GM12801 (cell line): ENCODE data around the gene FGF22.

ENCODE experiments used
- TF ChIP-seq, protein P1 (sequence below): IDR thresholded peaks from one replicate; pipeline ENCODE4 v1.5.1; 2011; ENCODE audit warnings: control low read depth; ENCODE audit not compliant: insufficient read length; ENCODE audit errors: extremely low read depth

FGF22 gene

DNA sequence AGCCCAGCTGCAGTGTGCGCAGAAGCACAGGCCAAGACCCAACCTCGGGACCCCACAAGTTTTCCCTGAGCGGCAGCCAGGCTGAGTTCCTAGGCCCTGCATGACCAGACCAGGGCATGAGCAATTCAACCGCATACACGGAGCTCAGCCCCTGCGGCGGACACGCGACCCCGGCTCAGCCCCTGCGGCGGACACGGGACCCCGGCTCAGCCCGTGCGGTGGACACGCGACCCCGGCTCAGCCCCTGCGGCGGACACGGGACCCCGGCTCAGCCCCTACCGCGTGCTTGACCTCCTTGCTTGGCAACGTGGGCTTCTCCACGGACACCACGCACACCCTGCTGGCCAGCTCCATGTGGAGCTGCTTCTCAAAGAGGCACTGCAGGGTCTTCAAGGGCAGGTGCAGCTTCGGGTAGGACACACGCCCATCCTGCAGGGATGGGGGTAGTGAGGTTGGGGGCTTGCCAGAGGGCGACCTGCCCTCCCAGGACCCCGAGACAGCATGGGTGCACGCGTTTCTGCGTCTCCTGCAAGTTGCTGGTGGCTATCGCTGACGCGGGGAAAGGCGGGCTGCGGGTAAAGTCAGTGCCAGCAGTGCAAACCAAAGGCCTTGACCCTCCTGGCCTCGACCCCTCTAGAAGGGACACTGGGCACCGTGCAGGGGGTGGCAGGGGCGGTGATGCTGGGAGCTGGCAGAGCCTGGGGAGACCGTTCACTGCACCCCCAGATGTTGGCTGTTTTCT, 16.3 kb upstream of the FGF22 start:
- TF ChIP-seq, protein P1, sequence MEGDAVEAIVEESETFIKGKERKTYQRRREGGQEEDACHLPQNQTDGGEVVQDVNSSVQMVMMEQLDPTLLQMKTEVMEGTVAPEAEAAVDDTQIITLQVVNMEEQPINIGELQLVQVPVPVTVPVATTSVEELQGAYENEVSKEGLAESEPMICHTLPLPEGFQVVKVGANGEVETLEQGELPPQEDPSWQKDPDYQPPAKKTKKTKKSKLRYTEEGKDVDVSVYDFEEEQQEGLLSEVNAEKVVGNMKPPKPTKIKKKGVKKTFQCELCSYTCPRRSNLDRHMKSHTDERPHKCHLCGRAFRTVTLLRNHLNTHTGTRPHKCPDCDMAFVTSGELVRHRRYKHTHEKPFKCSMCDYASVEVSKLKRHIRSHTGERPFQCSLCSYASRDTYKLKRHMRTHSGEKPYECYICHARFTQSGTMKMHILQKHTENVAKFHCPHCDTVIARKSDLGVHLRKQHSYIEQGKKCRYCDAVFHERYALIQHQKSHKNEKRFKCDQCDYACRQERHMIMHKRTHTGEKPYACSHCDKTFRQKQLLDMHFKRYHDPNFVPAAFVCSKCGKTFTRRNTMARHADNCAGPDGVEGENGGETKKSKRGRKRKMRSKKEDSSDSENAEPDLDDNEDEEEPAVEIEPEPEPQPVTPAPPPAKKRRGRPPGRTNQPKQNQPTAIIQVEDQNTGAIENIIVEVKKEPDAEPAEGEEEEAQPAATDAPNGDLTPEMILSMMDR, result no peak

DNA sequence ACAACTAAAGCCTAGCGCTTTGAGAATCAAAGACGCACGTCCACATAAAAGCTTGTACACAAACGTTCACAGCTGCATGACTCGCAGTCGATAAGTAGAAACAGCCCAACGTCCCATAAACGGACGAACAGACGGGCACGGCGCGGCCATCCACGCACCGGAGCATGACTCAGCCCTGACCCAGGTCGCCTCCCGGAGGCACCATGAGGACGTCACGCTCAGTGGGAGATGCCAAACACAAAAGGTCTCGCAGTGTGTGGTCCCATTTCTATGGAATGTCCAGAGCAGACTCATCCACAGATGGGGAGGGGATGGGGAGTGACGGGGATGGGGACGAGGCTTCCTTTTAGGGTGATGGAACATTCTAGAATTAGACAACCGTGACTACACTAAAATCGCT, 15.7 kb upstream of the FGF22 start:
- TF ChIP-seq, protein P1, result no peak

DNA sequence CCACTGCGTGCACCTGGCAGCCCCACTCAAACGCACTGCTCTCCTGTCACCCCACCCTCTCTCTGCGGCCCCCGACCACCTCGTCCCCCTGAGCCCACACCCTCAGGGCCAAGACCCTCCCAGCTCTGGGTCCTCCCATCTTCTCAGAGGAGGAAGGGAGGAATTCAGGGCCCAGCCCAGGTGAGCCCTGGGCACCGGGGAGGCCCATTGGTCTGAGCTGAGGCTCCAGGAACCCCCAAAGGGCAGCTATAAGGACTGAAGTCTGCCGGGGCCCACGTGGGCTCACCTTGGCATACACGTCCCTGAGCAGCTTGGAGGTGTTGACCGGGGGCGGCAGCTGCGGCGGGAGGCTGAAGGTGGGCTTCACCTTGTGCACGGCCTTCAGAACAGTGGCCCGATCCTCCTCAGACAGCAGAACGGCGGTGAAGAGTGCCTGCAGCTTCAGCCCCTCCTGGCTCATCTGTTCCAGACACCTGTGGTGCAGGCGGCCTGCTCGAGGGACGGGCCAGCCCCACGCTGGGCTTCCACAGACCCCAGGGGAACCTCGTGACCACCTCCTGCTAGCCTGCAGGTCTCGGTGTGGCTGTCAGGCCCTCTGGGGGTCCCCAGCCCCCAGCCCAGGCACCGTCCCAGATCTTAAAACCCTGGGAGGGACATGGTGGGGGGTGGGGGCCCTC, 15.1 kb upstream of the FGF22 start:
- TF ChIP-seq, protein P1, result no peak

DNA sequence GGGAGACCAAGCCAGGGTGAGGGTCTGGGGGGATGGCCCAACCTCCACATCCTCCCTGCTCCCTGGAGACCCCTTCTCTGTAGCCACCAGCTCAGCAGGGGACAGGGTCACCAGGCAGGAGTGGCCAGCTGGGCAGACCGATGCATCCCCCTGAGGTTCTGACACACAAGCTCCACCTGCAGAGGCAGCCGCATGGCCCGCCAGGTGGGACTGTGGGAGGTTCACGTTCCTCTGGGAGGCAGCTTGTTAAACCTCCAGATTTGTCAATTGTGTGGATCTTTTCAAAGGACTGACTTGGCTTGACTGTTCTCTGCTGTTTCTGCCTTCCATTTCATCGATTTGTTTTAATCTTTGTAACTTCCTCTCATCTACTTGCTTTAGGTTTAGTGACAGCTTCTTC, 14.4 kb upstream of the FGF22 start:
- TF ChIP-seq, protein P1, result no peak

DNA sequence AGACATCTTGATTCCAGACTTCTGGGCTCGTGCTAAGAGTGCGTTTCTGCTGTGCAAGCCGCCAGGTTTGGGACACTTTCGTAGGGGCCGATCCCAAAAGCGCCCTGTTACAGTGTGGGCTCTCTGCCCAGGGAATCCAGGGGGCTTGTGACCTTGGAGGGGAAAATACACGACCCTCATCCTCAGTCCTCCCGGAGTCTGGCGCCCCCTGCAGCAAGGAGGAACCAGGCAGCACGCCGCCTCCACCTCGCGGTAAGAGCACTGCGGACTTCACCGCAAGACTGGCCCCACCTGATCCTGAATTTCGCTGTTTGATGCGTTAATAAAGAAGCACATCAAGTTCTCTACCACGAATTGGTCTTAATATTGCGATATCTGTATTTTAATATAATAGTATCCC, 11.5 kb upstream of the FGF22 start:
- TF ChIP-seq, protein P1, result no peak

DNA sequence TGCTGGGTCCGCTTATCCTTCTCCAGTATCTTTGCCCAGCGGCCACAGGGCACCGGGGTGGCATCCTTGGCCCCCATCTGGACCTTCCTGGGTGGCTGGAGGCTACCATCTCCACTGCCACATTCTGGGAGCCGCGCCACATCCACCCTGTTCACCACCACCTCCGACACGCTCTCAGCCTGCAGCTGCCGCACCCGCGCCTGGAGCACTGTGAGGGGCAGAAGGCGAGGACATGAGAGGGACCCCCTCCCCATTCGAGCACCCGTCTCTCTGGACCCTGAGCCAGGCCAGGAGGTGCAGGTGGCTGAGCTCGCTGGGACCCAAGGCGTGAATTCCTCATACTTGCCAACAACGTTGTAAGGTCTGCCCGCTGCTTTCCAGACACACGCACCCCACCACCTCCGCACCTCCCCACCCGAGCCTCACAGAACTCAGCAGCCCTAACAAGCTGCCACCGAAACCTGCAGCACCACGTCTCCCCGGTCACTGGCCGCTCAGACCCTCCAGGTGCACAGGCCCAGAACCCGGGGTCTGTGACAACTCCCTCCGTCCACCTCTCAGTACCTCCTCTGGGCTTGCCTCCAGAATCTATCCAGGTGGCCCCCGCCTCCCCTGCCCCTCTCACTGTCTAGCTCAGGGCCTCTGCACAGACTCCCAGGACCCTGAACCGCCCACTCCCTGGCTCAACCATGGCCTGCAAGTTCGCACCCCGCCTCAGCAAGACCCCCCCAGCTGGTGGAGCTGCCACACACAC, 9.5 kb upstream of the FGF22 start:
- TF ChIP-seq, protein P1, result no peak

DNA sequence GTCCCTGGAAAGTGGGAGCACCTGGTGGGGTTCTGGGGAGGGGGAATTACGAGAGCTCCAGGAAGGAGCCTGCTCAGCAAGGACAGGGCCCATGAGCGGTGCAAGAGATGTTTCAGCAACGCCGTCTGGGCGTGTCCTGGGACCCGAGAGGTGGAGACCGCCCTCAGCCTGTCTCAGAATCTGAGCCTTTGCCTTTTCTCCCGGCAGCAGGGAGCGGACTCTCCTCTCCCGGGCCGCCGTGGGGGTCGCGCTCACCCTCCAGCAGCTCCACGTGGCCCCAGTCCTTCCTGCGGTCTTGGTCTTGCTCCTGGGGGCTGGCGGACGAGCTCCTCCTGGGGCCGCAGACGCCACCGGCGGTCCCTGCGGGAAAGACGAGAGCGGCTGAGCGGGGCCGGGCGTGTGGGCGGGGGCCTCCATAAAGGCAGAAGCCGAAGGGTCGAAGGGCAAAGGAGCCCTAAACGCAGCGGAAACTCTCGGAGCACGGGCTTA, 7.1 kb upstream of the FGF22 start:
- TF ChIP-seq, protein P1, result no peak
